GM15510 (cell line): ENCODE measurements around the gene GCA.

Experiments used
- POLR2A ChIP-seq: IDR thresholded peaks from 3 replicates; pipeline ENCODE4 v1.6.1; 2011; ENCODE audit warnings: borderline replicate concordance; ENCODE audit not compliant: insufficient read length; ENCODE audit errors: extremely low read depth

Gene GCA, protein sequence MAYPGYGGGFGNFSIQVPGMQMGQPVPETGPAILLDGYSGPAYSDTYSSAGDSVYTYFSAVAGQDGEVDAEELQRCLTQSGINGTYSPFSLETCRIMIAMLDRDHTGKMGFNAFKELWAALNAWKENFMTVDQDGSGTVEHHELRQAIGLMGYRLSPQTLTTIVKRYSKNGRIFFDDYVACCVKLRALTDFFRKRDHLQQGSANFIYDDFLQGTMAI

DNA sequence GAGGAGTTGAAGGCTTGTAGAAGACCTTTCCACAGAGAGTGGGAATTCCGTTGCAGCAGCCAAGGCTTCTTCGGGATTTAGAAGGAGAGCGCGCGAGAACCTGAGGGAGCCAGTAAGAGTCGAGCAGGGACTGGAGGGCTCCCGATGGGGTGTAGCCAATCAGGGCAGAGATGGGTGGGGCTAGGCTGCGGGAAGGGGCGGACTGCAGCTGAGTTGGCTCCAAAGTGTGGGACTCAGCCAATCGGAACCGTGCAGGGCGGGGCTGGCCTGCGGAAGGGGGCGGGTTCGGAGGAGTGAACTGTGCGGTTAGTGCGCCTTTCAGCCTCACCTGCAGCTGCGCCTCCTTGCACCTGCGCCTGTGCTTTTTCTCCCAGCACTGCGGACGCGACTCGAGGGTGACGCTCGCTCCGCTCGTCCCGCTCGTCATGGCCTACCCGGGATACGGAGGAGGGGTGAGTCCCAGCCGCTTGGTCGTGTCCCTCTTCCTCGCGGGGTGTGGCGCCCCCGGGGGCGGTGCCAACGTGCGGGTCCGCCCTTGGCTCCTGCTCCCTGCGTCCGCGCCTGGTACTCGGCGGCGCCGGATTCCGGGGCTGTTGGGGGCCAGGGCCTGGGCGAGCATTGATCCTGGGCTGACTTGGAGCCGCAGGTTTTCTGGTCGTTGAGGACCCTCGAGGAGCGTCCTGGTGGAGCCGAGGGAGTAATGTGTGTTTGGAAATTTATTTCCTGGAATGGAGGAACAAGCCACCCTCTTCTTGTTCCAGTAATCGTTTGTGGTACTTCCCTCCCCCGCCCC is at the start of gene GCA:
GCA (plus strand) TSS at position 309 of the 793 bp plus-strand sequence; CDS start at position 426, 117 bp downstream.
- TF ChIP-seq POLR2A = peak; percentile 59

DNA sequence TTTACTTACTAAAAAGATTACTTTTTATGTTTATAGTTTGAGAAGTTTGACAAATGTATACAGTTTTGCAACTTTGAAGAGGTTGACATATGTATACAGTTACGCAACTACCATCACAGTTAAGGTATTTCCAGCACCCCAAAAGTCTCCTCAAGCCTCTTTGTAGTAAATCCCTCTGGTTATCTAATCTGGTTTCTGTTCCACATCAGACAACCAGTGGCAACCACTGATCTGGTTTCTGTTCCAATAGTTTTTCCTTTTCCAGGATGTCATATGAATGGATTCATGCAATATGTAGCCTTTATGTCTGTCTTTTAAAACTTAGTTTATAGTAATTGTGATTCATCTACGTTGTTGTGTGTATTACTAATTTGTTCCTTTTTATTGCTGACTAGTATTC is 48.9 kb upstream of the GCA start:
- no peak for TF ChIP-seq POLR2A

DNA sequence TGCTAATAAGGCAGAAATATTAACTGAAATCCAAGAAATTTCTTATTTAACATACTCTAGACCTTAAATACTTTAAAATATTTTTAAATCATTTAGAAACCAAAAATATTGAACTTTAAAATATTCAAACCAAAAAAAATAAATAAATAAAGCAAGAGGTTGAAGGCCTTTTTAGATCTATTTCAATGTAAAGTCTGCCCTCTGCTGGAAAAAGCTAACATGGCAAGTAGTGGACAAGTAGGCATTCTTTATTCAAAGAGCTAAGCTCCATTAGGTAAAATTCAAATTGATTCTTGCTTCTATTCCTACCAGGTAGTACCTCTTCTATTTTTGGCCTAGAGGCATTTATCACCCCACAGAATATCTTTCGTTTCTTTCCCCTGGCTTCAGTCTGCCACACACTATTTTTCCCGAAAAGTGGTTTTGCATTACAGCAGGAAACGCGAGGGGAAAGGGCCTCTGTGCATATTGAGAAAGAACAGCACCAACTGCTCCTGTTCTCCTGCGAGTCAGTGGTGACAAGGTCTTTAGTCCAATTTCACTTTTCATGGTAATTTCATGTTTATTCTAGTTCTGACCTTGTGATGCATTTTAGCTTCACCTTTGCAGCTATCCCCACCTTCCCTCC is 45.9 kb upstream of the GCA start:
- no peak for TF ChIP-seq POLR2A

DNA sequence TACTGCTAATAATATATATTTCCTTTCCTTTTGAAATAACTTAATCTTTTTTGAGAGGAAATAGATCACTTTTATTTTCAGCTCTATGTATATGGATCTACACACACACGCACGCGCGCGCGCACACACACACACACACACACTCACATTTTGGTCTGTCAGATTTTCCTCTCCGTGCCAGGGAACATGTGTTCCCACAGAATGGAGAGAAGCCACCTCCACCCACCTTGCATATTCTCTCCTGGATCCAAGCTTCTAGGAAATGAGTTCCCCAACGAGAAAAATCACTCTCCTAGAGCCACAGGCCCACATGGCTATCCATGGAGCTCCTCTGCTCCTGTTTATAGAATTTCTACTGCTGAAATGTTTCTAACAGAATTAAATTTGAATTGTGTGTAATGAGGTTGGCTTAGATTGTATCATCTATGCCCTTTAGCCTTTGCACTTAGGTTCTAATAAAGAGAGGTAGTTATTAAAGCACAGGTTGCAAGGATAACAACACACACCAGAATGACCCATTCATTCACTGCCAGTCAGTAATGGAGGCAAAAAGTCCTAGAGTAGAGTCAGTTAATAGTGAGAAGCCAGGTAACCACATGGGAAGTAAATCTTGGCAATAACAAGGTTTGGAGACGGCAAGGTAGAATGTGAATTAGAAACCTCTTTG is 45.1 kb upstream of the GCA start:
- TF ChIP-seq POLR2A = no peak

DNA sequence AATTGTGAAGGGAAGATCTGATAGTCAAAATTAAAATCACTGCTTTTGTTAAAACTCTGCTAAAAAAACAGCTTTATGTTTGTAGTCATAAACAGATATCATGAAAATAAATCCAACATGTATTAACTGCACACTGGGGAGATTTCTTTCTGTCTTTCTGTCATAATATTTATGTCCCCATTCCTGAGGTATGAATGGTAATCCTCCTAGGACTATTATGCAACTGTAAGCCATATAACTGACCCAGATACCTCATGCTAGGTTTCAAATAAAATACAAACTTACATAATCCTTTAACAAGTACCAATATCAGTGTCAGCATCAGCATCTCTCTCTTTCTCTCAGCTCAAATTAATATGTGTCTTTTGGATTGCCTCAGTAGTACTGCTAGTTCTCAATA is 43.7 kb upstream of the GCA start:
- TF ChIP-seq POLR2A = no peak

DNA sequence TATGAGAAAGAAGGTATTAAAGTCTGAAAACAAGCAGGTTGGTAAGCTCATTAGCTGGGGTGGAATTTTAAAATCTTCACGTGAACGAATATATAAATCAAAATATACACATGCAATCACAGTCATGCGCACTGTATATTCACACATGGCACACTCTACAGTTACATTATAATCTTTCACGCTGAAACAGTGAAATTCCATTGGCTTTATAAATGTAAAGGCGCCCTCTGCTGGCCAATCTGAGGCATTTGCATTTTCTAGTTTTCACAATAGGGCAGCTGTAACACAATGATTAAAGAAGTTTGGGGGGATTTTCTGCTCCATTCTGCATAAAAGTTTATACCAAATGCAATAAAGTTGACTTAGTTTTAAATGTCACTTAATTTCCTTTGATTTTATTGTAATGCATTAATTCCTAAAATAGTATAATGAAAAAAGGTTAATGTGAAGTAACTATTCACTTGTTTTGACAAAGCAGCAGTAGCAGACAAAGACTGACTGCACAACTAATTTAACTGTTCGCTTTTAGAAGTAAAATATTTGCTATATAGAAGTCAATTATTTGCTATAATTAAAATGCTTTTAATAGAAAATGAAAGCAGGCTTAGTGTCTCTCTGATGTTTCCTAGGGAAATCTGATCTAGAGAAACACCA is 42.7 kb upstream of the GCA start:
- no peak for TF ChIP-seq POLR2A

DNA sequence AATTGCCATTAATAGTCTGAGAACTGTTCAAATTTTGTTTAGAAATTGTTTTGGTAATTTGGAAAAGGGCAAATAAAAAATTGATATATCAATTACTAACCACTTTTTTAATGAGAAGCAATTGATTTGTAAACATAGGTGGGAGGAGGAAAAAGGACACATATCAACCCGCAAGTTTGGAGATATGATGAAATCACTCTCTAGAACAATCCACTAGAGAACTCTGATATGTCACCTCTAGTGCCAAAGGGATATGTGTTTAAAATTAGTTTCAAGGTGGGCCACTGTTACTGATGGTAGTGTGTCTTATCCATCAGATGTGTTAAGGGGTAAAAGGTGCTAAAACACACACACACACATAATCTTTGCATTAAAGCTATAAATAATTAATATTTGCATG is 42.1 kb upstream of the GCA start:
- TF ChIP-seq POLR2A = no peak

DNA sequence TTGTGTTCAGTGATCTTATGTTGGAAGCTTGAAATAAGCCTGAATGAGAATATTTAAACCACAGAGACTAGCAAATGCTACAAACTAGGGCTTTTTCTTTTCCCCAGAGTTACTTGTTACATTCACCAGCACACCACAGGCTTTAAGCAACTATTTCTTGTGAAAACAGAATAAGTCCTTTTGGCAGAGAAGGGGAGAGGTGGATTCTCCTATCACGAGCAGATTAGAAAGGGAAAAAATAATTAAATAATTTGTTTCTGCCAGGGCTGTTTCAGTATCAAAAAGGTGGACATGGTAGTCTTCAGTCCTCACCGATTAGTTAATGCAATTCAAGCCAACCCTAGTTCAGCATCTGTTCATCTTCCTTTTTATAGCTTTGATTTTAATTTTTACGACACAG is 38.0 kb upstream of the GCA start:
- TF ChIP-seq POLR2A = no peak

DNA sequence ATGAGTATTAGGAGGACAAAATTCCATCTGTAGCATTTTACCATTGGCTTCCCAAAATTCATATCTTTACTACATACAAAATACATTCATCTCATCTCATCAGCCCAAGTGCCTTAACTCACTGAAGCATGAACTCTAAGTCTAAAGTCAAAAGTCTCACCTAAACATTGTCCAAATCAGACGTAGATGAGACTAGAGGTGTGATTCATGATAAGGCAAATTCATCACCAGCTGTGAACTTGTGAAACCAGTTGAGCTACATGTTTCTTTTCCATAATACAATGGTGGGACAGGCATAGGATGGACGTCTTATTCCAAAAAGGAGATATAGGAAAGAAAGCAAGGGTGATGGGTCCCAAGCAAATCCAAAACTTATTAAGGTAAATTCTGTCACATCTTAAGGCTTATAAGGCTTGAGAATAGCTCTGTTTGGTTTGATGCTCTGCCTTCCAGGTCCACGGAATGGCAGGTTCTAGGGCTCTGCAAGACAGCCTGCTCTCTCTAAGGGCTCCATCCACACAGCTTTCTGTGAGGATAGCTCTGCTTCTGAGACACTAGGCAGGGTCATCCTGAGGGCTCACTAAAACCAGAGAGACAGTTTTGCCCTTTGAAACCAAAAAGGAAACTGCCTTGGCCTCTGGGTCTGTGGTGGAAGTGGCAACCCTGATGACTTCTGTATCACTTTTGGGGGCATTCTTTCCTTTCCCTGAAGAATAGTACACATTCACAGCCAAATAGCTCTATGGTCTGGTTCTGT is 35.0 kb upstream of the GCA start:
- TF ChIP-seq POLR2A = no peak

DNA sequence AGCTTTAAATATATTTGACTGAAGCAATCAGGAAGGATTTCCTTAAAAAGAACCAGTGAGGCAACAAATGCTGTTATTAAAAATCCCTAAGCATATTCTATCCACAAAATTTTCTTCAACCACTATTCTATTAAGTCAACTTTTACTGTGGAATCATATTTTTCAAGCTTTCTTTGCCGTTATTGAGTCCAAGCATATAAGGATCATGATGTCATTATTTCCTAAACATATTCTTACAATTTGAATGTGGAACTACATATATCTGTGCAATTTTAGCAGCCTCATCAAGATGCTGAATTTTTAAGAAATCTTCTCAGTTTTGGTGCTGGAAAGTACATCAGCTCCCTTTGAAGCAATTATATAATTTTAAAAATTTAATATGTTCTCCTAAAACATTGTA is 31.1 kb upstream of the GCA start:
- TF ChIP-seq POLR2A = no peak

DNA sequence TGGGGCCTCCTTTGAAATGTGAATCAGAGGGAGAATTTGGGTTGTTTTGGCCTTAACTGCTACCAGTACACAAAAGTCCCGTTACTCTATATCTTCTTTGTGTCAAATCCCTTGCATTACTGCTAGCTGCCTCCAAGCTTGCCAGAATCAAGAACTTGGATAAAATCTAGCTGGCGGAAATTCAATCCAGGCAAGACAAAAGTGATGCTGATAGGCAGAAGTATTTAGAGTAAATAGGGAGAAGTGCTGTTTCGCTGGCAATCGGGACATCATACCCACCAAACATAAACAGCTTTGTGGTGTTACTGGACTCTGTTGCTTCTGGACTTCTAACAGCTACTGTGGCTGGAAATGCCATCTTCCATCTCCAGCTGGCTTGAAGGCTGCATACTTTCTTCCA is 28.0 kb upstream of the GCA start:
- TF ChIP-seq POLR2A = no peak

DNA sequence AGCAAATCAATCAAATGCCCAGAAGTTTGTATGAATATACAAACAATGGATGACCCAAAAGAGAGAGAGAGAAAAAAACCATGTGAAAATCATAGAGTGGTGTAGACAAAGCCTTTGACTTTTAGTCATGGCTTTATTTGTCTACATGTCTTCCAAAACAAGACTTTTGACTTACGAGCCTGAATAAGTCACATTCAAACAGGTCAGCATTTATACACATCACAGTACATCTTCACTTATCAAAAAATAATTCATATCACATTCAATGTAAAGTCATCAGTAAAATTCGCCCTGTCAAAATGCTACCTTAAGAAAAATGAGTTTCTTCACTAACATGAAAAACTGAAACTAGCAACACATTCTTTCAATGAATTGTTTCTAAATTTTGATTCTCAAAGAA is 27.3 kb upstream of the GCA start:
- no peak for TF ChIP-seq POLR2A

DNA sequence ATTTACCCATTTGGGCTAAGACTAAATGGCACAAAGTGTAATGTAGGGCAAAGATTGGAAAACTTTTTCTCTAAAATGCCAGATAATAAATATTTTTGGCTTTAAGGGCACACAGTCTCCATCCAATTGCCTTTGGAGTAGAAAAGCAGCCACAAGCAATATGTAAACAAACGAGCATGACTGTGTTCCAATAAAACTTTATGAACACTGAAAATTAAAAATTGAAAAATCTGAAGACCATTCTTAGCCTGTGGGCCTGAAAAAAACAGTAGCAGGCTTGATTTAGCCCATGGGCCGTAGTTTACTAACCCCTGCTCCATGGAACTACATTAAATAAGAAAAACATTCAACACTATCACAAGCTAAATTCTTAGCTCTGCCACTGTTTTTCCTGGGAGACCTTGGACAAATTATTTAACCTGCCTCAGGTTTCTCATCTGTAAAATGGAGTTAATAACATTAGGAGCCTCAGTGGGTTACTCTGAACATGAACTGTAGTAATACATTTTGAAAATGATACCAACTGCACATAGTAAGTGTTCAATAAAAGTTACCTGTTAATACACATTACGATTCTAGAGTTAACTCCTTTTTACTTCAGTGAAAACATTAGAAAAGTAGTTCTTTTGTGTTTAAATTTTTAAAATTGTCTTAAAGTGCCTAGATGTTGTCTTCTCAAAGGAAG is 26.7 kb upstream of the GCA start:
- no peak for TF ChIP-seq POLR2A
